ENCODE results near the gene THSD4.

THSD4 gene

GRCh38 chr15:71114887-71115566, at the start of gene THSD4:
TSS of gene THSD4 (plus strand) at chr15:71115471.
- no peak for FAIRE-seq

DNA sequence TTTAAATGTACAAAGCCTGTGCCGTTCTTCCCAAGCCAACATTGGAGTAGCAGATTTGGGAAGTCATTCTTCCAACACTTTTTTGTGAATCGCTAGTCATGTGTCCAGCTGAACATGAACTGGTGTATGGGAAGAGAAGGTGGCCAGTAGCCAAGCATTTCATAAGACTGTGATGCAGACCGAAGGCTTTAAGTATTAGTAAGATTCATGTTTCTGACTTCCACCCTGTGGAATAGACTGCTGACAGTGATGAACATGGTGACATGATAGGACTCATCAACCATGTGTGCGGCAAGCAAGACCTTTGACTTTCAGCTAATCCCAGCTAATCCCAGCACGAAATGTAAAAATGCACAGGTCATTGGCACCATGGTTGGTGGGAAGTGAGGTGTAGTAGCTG, 48.3 kb upstream of the THSD4 start:
- FAIRE-seq = no peak

DNA sequence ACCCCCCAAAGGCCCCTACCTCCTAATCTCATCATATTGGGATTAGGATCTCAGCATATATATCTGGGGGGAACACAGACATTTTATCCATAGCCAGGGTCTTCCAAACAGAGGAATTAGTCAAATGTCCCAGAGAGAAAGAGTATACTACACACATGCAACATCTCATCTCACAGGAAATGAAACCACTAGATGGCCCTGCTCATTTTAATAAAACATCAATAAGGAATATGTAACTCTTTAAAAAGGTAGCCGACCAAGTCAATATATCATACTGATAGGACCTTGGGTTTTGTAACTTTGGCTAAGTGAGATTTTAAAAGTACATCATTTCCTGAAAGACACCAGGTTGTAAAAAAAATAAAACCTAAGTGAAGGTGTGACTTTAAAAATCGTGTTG, 45.6 kb upstream of the THSD4 start:
- no peak for FAIRE-seq

- no peak for FAIRE-seq
Measured at GRCh38 chr15:71071529-71071928, 43.7 kb upstream of the THSD4 start.

DNA sequence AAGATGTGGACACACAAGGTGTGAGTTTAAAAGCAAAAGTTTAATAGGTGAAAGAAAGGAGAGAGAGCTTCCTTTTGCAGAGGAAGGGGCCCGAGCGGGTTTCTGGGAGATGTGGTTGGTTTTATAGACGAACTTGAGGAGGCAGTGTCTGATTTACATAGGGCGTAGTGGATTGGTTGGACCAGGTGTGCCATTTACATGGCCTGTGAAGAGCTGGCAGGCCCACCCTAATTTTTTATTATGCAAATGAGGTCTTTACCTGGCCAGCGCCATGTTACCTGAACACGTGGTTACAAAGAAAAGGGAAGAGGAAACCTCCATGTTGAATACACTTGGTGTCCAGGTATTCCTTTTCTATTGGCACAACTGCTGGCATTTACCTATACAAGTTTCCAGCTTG, 42.8 kb upstream of the THSD4 start:
- FAIRE-seq = no peak

GRCh38 chr15:71078506-71079207, 36.6 kb upstream of the THSD4 start:
- no peak for FAIRE-seq

DNA sequence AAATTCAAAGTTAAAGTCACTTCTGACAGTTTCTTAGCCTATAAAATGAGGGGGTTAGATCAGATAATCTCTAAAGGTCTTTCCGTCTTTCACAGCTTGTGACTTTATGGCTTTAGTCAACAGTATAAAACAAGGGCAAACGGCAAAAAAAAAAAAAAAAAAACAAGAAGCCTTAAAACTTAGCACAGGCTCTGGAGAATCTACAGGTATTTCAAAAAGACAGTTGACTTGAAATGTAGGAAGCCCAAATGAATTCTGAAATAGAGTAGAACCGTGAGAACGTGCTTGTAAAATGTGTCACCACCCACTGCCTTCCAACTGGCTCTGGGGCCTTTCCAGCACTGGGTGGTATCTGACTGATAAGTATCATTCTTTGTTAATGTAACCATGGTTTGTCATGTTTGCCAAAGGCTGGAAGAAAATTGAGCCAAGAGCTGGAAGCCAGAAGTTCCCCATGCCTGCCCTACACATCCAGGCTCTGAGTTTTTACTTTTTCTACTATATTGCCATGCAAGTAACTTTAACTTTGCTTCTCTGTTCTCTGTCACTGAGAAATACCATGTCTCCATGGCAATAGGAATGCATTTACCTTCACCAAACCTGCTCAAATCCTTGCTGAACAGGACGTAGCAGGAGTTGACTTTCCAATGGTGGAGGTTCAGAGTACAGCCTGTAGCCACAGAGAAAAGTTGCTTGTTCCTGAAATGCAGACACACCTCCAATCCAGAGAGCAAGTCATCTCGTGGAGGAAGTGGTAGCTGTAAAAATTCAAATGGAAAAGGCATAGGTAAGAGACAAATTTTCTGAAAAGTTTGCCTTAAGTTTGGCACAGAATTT, 35.8 kb upstream of the THSD4 start:
- no peak for FAIRE-seq

- no peak for FAIRE-seq
Measured at GRCh38 chr15:71080166-71080565, 35.1 kb upstream of the THSD4 start.

DNA sequence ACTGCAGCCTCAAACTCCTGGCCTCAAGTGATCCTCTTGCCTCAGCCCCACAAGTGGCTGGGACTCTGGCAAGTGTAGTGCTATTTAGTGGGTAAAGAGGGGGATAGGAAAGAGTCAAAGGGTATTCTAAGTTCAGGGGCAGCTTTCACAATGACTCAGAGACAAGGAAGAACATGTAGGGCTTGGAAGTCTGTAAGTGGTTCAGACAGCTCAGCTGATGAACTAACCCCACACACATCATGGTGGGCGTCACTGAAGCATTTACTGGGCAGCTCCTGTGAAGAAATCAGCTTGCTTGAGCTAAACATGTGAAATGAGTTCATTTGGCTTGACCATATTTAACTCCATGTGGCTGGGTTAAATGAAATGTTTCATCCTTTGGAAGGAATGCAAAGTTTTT, 34.6 kb upstream of the THSD4 start:
- FAIRE-seq = no peak

- FAIRE-seq = no peak
Measured at GRCh38 chr15:71082803-71083202, 32.5 kb upstream of the THSD4 start.

DNA sequence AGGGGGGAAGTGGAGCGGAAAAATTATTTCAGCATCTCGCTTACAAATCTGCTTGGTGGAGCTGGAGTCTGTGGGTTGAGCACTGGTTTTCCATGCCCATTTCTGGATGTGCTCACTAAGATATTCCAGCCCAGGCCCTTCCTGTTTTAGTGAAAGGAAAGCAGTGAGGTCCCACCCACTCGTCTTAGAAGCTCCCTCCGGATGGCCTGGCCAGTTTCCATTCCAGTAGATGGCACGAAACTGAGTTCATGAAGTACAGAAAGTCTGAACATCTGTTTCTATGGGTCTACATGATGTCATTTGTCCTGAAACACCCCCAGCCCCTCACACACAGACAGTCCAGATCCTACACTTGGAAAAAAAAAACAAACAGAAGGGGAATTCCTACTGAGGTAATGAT, 31.9 kb upstream of the THSD4 start:
- FAIRE-seq = no peak

- no peak for FAIRE-seq
Measured at GRCh38 chr15:71084264-71084663, 31.0 kb upstream of the THSD4 start.

DNA sequence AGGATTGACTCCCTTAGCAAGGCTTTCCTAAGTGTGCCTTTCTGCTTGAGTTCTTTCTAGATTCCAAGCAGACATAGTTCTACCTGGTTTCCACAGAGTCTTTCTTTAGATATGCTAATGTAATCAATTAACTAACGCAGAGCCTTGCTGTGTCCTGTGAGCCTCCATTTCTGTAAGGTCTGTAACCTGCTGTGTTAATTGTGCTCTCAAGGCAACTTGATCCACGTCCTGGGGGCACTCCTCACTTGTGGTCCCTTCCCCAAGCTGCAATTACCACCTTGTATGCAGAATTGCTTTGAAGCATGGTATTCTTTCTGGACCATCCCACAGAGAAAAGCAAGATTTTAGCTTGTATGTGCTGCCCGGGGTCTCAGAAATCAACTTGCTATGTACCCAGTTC, 29.5 kb upstream of the THSD4 start:
- no peak for FAIRE-seq

DNA sequence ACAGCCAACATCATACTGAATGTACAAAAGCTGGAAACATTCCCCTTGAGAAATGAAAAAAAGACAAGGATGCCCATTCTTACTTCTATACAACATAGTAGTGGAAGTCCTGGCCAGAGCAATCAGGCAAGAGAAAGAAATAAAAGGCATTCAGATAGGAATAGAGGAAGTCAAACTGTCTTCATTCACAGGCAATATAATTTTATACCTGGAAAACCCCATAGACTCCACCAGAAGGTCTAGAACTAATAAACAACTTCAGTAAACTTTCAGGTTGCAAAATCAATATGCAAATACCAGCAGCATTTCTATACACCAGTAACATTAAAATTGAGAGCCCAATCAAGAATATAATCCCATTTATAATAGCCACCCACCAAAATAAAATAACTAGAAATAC, 27.1 kb upstream of the THSD4 start:
- FAIRE-seq = no peak

DNA sequence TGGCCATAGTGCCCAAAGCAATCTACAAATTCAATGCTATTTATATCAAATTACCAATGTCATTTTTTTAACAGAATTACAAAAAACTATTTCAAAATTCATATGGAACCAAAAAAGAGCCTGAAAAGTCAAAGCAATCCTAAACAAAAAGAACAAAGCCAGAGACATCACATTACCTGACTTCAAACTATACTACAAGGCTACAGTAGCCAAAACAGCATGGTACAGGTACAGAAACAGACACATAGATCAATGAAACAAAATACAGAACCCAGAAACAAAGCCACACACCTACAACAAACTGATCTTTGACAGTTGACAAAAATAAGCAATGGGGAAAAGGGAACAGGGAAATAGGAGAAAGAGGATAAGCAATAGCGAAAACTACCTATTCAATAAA, 26.6 kb upstream of the THSD4 start:
- FAIRE-seq = no peak

DNA sequence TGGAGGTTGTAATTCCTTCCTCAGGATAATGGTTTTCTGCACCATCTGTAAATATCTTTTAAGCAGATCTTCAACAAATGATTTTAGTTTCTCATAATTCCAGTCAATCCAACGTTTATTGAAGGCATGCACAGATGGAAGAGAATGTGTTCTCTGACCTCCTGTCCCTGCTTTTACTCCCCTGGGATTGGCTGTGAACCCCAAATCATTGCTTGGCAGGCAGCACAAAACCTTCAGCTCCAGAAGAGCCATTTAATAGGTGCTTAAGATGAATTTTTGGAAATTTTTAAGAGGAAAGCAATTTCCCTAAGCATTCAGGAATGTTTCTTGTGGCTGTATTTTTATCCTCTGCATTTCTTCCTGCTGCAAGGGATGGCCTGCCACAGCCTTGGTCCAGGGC, 25.5 kb upstream of the THSD4 start:
- FAIRE-seq = no peak

DNA sequence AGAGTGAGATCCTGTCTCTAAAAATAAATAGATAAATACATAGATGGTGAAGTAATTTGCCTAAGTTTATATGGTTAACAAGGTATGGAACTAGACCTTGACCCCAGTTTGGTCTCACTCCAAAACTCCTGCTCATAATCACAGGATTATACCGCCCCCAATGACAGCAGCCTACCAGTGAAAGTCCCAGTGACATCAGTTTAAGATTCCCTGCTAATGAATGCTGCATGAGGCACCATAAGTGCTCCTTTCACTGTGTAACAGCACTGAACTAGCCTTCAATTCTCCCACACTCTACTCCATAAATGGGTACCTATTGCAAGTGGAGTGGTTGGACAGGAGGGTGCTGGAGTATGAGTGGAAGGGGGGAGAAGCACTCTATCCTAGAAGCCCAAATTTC, 23.7 kb upstream of the THSD4 start:
- no peak for FAIRE-seq

GRCh38 chr15:71092056-71092600, 23.1 kb upstream of the THSD4 start:
- no peak for FAIRE-seq

- FAIRE-seq = no peak
Measured at GRCh38 chr15:71093054-71094024, 21.9 kb upstream of the THSD4 start.

GRCh38 chr15:71094137-71094536, 21.1 kb upstream of the THSD4 start:
- FAIRE-seq = no peak

DNA sequence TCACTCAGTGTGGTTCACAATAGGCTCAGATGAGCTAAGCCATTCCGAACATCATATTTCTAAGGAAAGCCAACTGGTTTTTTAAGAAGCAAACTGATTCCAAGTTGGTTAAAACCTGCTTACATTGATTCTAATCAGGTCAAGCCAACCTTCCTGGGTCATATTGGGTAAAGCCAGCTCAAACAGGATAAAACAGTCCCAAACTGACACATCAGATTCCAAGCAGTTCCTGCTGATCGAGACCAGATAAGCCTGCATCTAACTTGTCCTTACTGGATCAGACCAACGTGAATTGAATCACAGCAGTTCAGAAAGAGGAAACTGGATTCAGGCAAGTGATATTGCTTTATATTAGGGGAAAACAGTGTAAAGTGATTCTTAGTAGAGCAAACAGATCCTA, 18.6 kb upstream of the THSD4 start:
- no peak for FAIRE-seq

DNA sequence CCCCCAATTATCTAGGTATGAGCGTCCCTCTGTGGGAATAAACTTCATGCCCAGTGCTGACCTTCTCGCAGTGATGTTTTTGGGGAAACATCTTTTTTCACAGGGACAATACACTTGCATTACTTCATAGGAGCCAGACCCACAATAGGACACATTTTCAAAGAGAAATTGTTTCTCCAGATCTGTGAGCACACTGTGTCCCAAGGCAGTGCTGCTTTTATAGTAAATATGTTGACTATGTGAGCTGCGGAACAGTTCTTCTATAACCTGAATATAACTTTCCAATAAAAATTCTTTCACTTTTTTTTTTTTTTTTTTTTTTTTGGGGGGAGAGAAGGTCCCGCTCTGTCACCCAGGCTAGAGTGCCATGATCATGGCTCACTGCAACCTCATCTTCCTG, 17.4 kb upstream of the THSD4 start:
- FAIRE-seq = no peak
